MM.1S (cell line): Measurements from ENCODE around the gene ZNF219.

ENCODE experiments used
- DNase-seq: peaks from one replicate; pipeline ENCODE4 v3.0.0-alpha.2; 2015
- H2AFZ ChIP-seq: fragments of 300-600 bp; sonication (generic); 2 replicates; pipeline ENCODE4 v1.6.0; 2016; ENCODE audit warnings: antibody characterized with exemption, low read length
- H3F3A ChIP-seq: fragments of 300-600 bp; sonication (generic); 2 replicates; pipeline ENCODE4 v1.6.1; 2016; ENCODE audit warnings: mild to moderate bottlenecking, antibody characterized with exemption, low read length, moderate library complexity, mixed read lengths; ENCODE audit not compliant: insufficient read depth
- H3K27ac ChIP-seq: fragments of 300-600 bp; sonication (generic); 2 replicates; pipeline ENCODE4 v1.5.1; 2016; ENCODE audit warnings: mild to moderate bottlenecking, low read length
- H3K27me3 ChIP-seq: fragments of 300-600 bp; sonication (generic); replicated peaks from 2 replicates; pipeline ENCODE4 v1.6.0; 2016; ENCODE audit warnings: low read length; ENCODE audit not compliant: insufficient read depth
- H3K36me3 ChIP-seq: fragments of 300-600 bp; sonication (generic); replicated peaks from 2 replicates; pipeline ENCODE4 v1.6.1; 2016; ENCODE audit warnings: mild to moderate bottlenecking, low read length, mixed read lengths; ENCODE audit not compliant: insufficient read depth
- H3K4me1 ChIP-seq: fragments of 300-600 bp; sonication (generic); 2 replicates; pipeline ENCODE4 v1.6.1; 2016; ENCODE audit warnings: low read length, mixed read lengths
- H3K4me2 ChIP-seq: fragments of 300-600 bp; sonication (generic); 2 replicates; pipeline ENCODE4 v1.6.0; 2016; ENCODE audit warnings: low read depth, low read length
- H3K4me3 ChIP-seq: fragments of 300-600 bp; sonication (generic); 2 replicates; pipeline ENCODE4 v1.5.1; 2016; ENCODE audit warnings: low read length, mixed read lengths
- H3K79me2 ChIP-seq: fragments of 300-600 bp; sonication (generic); 2 replicates; pipeline ENCODE4 v1.6.1; 2016; ENCODE audit warnings: mixed run types, low read length, mixed read lengths
- H3K9ac ChIP-seq: fragments of 300-600 bp; sonication (generic); 2 replicates; pipeline ENCODE4 v1.6.1; 2016; ENCODE audit warnings: low read length, mixed read lengths
- H3K9me2 ChIP-seq: fragments of 300-600 bp; sonication (generic); replicated peaks from 2 replicates; pipeline ENCODE4 v1.6.1; 2016; ENCODE audit warnings: mild to moderate bottlenecking, low read length, mixed read lengths; ENCODE audit not compliant: insufficient read depth
- H3K9me3 ChIP-seq: fragments of 300-600 bp; sonication (generic); replicated peaks from 2 replicates; pipeline ENCODE4 v1.6.1; 2016; ENCODE audit warnings: mild to moderate bottlenecking, low read length, mixed read lengths; ENCODE audit not compliant: insufficient read depth
- H4K20me1 ChIP-seq: fragments of 300-600 bp; sonication (generic); 2 replicates; pipeline ENCODE4 v1.6.1; 2016; ENCODE audit warnings: mild to moderate bottlenecking, low read length, moderate library complexity, mixed read lengths; ENCODE audit not compliant: insufficient read depth
- CTCF ChIP-seq: fragments of 300-600 bp; sonication (generic); IDR thresholded peaks from 2 replicates; pipeline ENCODE4 v1.5.1; 2016; ENCODE audit warnings: antibody characterized with exemption, low read length, mixed read lengths
- EZH2 ChIP-seq: fragments of 300-600 bp; sonication (generic); optimal IDR thresholded peaks from 2 replicates; pipeline ENCODE3; 2017; ENCODE audit warnings: low read depth, mild to moderate bottlenecking, antibody characterized with exemption, low read length, mixed read lengths
- EZH2phosphoT487 ChIP-seq: fragments of 300-600 bp; sonication (generic); IDR thresholded peaks from 2 replicates; pipeline ENCODE4 v1.6.1; 2018; ENCODE audit warnings: antibody characterized with exemption, low read length

Gene ZNF219

DNA sequence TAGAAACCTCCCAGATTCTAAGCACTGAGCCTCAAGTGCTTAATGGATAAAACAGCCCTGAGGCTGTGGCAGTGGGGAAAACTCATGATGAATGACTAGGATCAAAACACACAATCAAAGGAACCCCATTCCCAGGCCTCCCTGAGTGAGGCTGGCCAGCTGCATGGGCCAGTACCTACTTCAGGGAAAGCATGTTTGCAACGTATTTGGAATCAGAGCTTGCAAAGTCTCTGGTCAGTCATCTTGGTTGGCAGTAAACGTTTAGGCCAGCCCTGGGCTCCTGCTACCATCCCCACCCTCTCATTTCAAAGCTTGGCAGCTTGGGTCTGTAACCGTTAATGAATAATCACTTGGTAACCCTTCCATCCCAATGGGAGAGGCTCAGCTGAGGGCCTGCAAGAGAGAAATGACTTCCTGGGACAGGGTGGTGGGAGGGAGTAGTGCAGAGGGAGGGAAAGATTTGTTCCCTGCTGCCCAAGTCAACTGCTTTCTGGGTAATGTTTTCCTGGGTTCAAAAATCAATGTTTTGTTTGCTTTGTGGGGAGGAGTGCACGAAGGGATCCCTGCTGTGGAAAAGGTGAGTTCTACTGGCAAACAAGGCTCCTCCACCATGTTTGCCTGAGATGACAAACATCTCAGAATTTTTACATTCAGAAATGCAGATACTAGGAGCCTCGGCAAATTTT lies 42.9 kb downstream of the ZNF219 start:
- Histone ChIP-seq H3K27ac (no peak overlapping the region), H3K4me2 (no peak overlapping the region), H3K79me2 (no peaks in the 10 kb centered on the region), H4K20me1 (no peaks in the 10 kb centered on the region), H3F3A (no peaks in the 10 kb centered on the region), H2AFZ (no peak overlapping the region), H3K4me1 (no peaks in the 10 kb centered on the region), H3K9me3 (no peaks in the 10 kb centered on the region), H3K9me2 (no peaks in the 10 kb centered on the region), H3K9ac (no peak overlapping the region), H3K27me3 (no peaks in the 10 kb centered on the region), H3K4me3 (no peak overlapping the region), H3K36me3 (no peaks in the 10 kb centered on the region)
- DNase-seq = no peak
- TF ChIP-seq EZH2 (no peak), EZH2phosphoT487 (no peak), CTCF (no peak)

DNA sequence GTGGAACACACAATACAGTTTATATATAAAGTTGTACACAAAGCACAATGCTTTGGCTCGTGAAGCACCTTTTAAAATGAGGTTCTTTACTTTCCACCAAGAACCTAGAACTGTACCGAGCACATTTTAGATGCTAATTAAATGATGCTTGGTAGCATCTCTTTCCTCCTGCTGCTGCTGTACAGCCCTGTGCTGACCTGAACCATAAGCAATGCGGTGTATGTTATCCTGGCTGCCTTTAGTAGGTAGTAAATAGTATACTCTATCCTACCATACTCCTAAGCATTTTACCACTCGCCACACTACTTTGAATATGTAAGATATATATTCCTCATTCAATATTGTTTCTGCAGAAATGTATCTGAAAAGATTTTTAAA lies 43.7 kb downstream of the ZNF219 start:
- no peaks in the 10 kb centered on the region for H3K79me2 ChIP-seq
- H3F3A ChIP-seq = no peaks in the 10 kb centered on the region
- TF ChIP-seq EZH2phosphoT487 (no peak), EZH2 (no peak), CTCF (no peak)
- no peaks in the 10 kb centered on the region for H3K9me3 ChIP-seq
- no peaks in the 10 kb centered on the region for H3K4me1 ChIP-seq
- H3K4me3 ChIP-seq = no peak overlapping the region
- H2AFZ ChIP-seq = no peak overlapping the region
- H3K36me3 ChIP-seq = no peaks in the 10 kb centered on the region
- no peaks in the 10 kb centered on the region for H3K9me2 ChIP-seq
- H3K4me2 ChIP-seq = no peak overlapping the region
- no peak overlapping the region for H3K27ac ChIP-seq
- no peaks in the 10 kb centered on the region for H4K20me1 ChIP-seq
- H3K27me3 ChIP-seq = no peaks in the 10 kb centered on the region
- DNase-seq = no peak
- no peak overlapping the region for H3K9ac ChIP-seq

DNA sequence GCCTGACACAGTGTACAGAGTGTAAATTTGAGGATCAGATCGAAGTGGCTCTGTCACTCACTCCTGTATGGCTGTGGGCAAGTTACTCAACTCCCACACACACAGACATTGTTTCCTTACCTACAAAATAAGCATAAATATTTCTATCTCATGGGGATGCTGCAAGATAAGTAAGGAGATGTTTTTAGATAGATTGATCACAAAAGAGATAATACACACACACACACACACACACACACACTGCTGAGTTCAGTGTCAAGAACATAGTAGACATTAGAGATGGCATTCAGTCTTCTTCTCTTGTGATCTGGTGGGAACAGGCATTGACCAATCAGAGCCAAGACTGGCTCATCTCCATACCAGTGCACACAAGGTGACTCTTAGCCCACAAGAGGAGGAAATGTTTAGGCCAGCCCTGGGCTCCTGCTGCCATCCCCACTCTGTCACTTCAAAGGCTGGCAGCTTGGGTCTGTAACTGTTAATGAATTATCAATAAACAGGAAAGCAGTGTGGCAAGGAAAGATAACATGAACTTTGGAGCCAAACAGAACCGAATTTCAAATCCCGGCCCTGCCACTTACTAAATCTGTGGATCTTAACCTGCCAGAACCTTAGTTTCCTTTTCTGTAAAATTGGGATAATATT lies 44.2 kb downstream of the ZNF219 start:
- no peak overlapping the region for H3K4me2 ChIP-seq
- H3K27ac ChIP-seq = no peak overlapping the region
- no peaks in the 10 kb centered on the region for H3K9me2 ChIP-seq
- TF ChIP-seq EZH2 (no peak), EZH2phosphoT487 (no peak), CTCF (no peak)
- no peak for DNase-seq
- no peaks in the 10 kb centered on the region for H3K4me1 ChIP-seq
- H4K20me1 ChIP-seq = no peaks in the 10 kb centered on the region
- H3F3A ChIP-seq = no peaks in the 10 kb centered on the region
- H3K9me3 ChIP-seq = no peaks in the 10 kb centered on the region
- no peak overlapping the region for H3K9ac ChIP-seq
- H3K79me2 ChIP-seq = no peaks in the 10 kb centered on the region
- no peak overlapping the region for H3K4me3 ChIP-seq
- H2AFZ ChIP-seq = no peak overlapping the region
- H3K36me3 ChIP-seq = no peaks in the 10 kb centered on the region
- no peaks in the 10 kb centered on the region for H3K27me3 ChIP-seq
